Ectodermal cell (in vitro differentiated cells): Measurements from ENCODE around the gene C12orf57.

ENCODE experiments used
- H3K27ac ChIP-seq: 2 replicates; pipeline ENCODE4 v1.7.0; 2013; ENCODE audit warnings: mild to moderate bottlenecking, low read depth, low read length; ENCODE audit not compliant: insufficient read depth, poor library complexity, severe bottlenecking
- H3K27me3 ChIP-seq: 2 replicates; pipeline ENCODE4 v1.7.0; 2013; ENCODE audit warnings: mild to moderate bottlenecking, low read length; ENCODE audit not compliant: insufficient read depth, control insufficient read depth, poor library complexity, severe bottlenecking
- H3K36me3 ChIP-seq: one replicate; pipeline ENCODE4 v1.7.0; 2013; ENCODE audit warnings: low read length; ENCODE audit not compliant: control insufficient read depth, insufficient read depth
- H3K4me1 ChIP-seq: one replicate; pipeline ENCODE4 v1.7.0; 2013; ENCODE audit warnings: low read length; ENCODE audit not compliant: control insufficient read depth, insufficient read depth
- H3K4me3 ChIP-seq: 2 replicates; pipeline ENCODE4 v1.7.0; 2013; ENCODE audit warnings: low read depth, low read length, control low read depth; ENCODE audit not compliant: insufficient read depth
- H3K9me3 ChIP-seq: 2 replicates; pipeline ENCODE4 v1.7.0; 2013; ENCODE audit warnings: mild to moderate bottlenecking, low read length, moderate library complexity; ENCODE audit not compliant: control insufficient read depth
- WGBS, 2 experiments: methylation state at CpG; one replicate each; pipeline ENCODE4 v1.1.7; 2013; ENCODE audit warnings: missing lambda C conversion rate in 2 of 2; 5-methylcytosine and 5-hydroxymethylcytosine counted together

Gene C12orf57

GRCh38 chr12:6947615-6948014 lies 3.8 kb downstream of the C12orf57 start:
- Histone ChIP-seq H3K36me3 (no peaks in the 10 kb centered on the region), H3K9me3 (no peaks in the 10 kb centered on the region), H3K27ac (no peak overlapping the region), H3K4me3 (no peak overlapping the region), H3K27me3 (no peaks in the 10 kb centered on the region), H3K4me1 (peaks cover 20% of the 10 kb centered on the region)
- 94% methylated on average over 8 of the region's 8 CpGs for WGBS, 2 experiments

- no peaks in the 10 kb centered on the region for H3K9me3 ChIP-seq
- no peaks in the 10 kb centered on the region for H3K27me3 ChIP-seq
- H3K4me1 ChIP-seq, result peaks cover 26% of the 10 kb centered on the region
- no peak overlapping the region for H3K4me3 ChIP-seq
- no peaks in the 10 kb centered on the region for H3K36me3 ChIP-seq
- no peak overlapping the region for H3K27ac ChIP-seq
- 92 to 93% methylated on average over 15 of the region's 15 CpGs for WGBS, 2 experiments
Measured at GRCh38 chr12:6948873-6949594, 5.2 kb downstream of the C12orf57 start.

GRCh38 chr12:6950401-6950801 lies 6.6 kb downstream of the C12orf57 start:
- Histone ChIP-seq H3K4me1 (peaks cover 20% of the 10 kb centered on the region), H3K27ac (no peak overlapping the region), H3K27me3 (no peaks in the 10 kb centered on the region), H3K4me3 (no peak overlapping the region), H3K9me3 (no peaks in the 10 kb centered on the region), H3K36me3 (no peaks in the 10 kb centered on the region)
- 87 to 96% methylated on average over 1 of the region's 1 CpG for WGBS, 2 experiments

GRCh38 chr12:6950811-6951540 lies 7.2 kb downstream of the C12orf57 start, which contains the start of gene PTPN6:
Gene PTPN6, plus strand, starts transcription at chr12:6951356. Its CDS starts 157 bp downstream, at chr12:6951513.
- Histone ChIP-seq H3K4me1 (peaks cover 14% of the 10 kb centered on the region), H3K27ac (no peak within 1 kb of the TSS), H3K27me3 (no peaks in the 10 kb centered on the region), H3K36me3 (no peaks in the 10 kb centered on the region), H3K4me3 (no peak within 1 kb of the TSS), H3K9me3 (no peaks in the 10 kb centered on the region)
- WGBS, 2 experiments, result 90% methylated on average over 25 of the region's 25 CpGs

- no peak overlapping the region for H3K4me3 ChIP-seq
- H3K4me1 ChIP-seq, result peaks cover 8% of the 10 kb centered on the region
- H3K27ac ChIP-seq, result no peak overlapping the region
- H3K27me3 ChIP-seq, result no peaks in the 10 kb centered on the region
- WGBS, 2 experiments, result 94 to 95% methylated on average over 20 of the region's 20 CpGs
- no peaks in the 10 kb centered on the region for H3K9me3 ChIP-seq
- H3K36me3 ChIP-seq, result no peaks in the 10 kb centered on the region
Measured at GRCh38 chr12:6951551-6952120, 7.8 kb downstream of the C12orf57 start.

- WGBS, 2 experiments, result 89 to 92% methylated on average over 22 of the region's 22 CpGs
- Histone ChIP-seq H3K4me1 (peaks cover 8% of the 10 kb centered on the region), H3K4me3 (no peak overlapping the region), H3K36me3 (no peaks in the 10 kb centered on the region), H3K9me3 (no peaks in the 10 kb centered on the region), H3K27me3 (no peaks in the 10 kb centered on the region), H3K27ac (no peak overlapping the region)
Measured at GRCh38 chr12:6952121-6952862, 8.5 kb downstream of the C12orf57 start.

GRCh38 chr12:6952863-6953441 lies 9.1 kb downstream of the C12orf57 start:
- Histone ChIP-seq H3K9me3 (no peaks in the 10 kb centered on the region), H3K4me3 (no peak overlapping the region), H3K27ac (no peak overlapping the region), H3K4me1 (peaks cover 8% of the 10 kb centered on the region), H3K36me3 (no peaks in the 10 kb centered on the region), H3K27me3 (no peaks in the 10 kb centered on the region)
- WGBS, 2 experiments, result 90 to 95% methylated on average over 15 of the region's 15 CpGs

- Histone ChIP-seq H3K9me3 (no peaks in the 10 kb centered on the region), H3K4me3 (no peak overlapping the region), H3K27me3 (no peaks in the 10 kb centered on the region), H3K4me1 (peaks cover 8% of the 10 kb centered on the region), H3K36me3 (no peaks in the 10 kb centered on the region), H3K27ac (no peak overlapping the region)
- WGBS, 2 experiments, result 77 to 80% methylated on average over 24 of the region's 24 CpGs
Measured at GRCh38 chr12:6953442-6954315, 9.9 kb downstream of the C12orf57 start.
